Pancreas (tissue), 10 donors: ENCODE measurements around the gene LASP1. TPM values are rescaled to one million over a fixed set of nuclear protein-coding genes. Genes with fewer than 3 reads are reported as not detected.

Experiments used
- ATAC-seq, 4 donors: fragments of 200-7000 bp; cut with Tn5 transposase; one replicate each; pipeline versions ENCODE4 v1.8.0 to v1.9.1; 2020; ENCODE audit warnings: mild to moderate bottlenecking in 4 of 4, moderate library complexity in 4 of 4
- DNase-seq, 6 donors: peaks; one replicate each; pipeline ENCODE4 v3.0.0-alpha.2; 2020
- FAIRE-seq: peaks from 2 replicates; lab custom pipeline; 2012; peaks lifted over from hg19 to GRCh38; lab: Jason Lieb, UNC
- H3K27ac ChIP-seq, 4 donors: fragments of 200-600 bp; sonication (generic); 1 replicate in 3 of 4; 2 replicates in 1 of 4; pipeline versions ENCODE4 v1.5.0 to v1.8.0; 2020
- H3K27me3 ChIP-seq, 4 donors: fragments of 200-600 bp; one replicate each; pipeline ENCODE4 v1.8.0; 2021
- H3K36me3 ChIP-seq, 3 donors: fragments of 200-600 bp; sonication (generic) in 1 of 3; one replicate each; pipeline versions ENCODE4 v1.5.0 to v1.8.0; 2020 to 2021
- H3K4me1 ChIP-seq, 3 donors: fragments of 200-600 bp; one replicate each; pipeline ENCODE4 v1.8.0; 2021
- H3K4me3 ChIP-seq, 4 donors: fragments of 200-600 bp; sonication (generic) in 2 of 4; one replicate each; pipeline versions ENCODE4 v1.5.0 to v1.8.0; 2020 to 2021
- H3K9me3 ChIP-seq, 4 donors: fragments of 200-600 bp; one replicate each; pipeline ENCODE4 v1.8.0; 2021
- CTCF ChIP-seq, 4 donors: fragments of 200-600 bp; sonication (generic) in 3 of 4; IDR thresholded peaks; one replicate each; pipeline versions ENCODE4 v1.5.0 to v1.8.0; 2021; ENCODE audit warnings: antibody characterized with exemption in 4 of 4
- WGBS, 2 donors: extraction: QIAGEN DNeasy Blood & Tissue Kit; methylation state at CpG; one replicate each; pipeline ENCODE4 v1.1.7; 2013; 5-methylcytosine and 5-hydroxymethylcytosine counted together
- intact Hi-C, 3 donors: fragments of 100-400 bp; cut with DNase I; formaldehyde crosslinking; loops; one replicate each; pipeline versions ENCODE4 v1.11.1 to v1.14.2; 2022
- polyA plus RNA-seq, 2 donors: library from polyadenylated mRNA; stranded (reverse); fragments of 200-250 nt; gene quantifications; one replicate each; pipeline ENCODE4 v1.2.3, GENCODE V29; 2013
- total RNA-seq, 6 donors: library from RNA; stranded (reverse); fragmentation: NEBNext Ultra II Directional in 4 of 6; extraction: Animal tissue kit (Norgen Biotek cat#: 25700) in 4 of 6; gene quantifications; one replicate each; pipeline versions ENCODE4 v1.2.1 to v1.2.4, GENCODE V29; 2021 to 2023
- donor health status: healthy with polysubstance abuse.
- donor health status: DM: no; HTN: no; CAD: no; lungs with moderate emphysema.
- donor health status: DM: no; HTN: no; CAD: no.
- donor health status: control.
- donor health status: control.
- donor health status: Bipolar disorder and iron deficiency.
- donor health status: DM: yes; HTN: yes; CAD: no.
- donor health status: DM: no; HTN: no; CAD: no.
- donor health status: DM: no; HTN: no; CAD: no.
- donor health status: DM: yes; HTN: yes; CAD: no.

The LASP1 gene
- total and polyA plus RNA-seq, 8 donors, result 35.7 to 98.6 (median 57.1) TPM

GRCh38 chr17:38918129-38918913 lies 48.5 kb downstream of the LASP1 start:
- no peak for ATAC-seq
- no peak overlapping the region for H3K27ac ChIP-seq
- intact Hi-C loops, result loop anchor here in 1 of 3 donors (5.0 kb wide), 1 partner anchor 36 kb away; no protein-coding TSS in a partner anchor
- peaks cover 0 to 6% (median 0%) of the 10 kb centered on the region in 3 donors for H3K4me1 ChIP-seq
- TF ChIP-seq CTCF (IDR thresholded peaks at IDR 0.05), result no peak
- no peaks in the 10 kb centered on the region for H3K27me3 ChIP-seq
- WGBS, 2 donors, result 86 to 87% methylated on average over 37 of the region's 37 CpGs
- H3K36me3 ChIP-seq, result peaks cover 11 to 52% (median 35%) of the 10 kb centered on the region in 3 donors
- DNase-seq, result peak in 3 of 6 donors; percentile 13 to 65 (median 54)
- H3K4me3 ChIP-seq, result no peak overlapping the region
- FAIRE-seq, result no peak
- H3K9me3 ChIP-seq, result no peaks in the 10 kb centered on the region

DNA sequence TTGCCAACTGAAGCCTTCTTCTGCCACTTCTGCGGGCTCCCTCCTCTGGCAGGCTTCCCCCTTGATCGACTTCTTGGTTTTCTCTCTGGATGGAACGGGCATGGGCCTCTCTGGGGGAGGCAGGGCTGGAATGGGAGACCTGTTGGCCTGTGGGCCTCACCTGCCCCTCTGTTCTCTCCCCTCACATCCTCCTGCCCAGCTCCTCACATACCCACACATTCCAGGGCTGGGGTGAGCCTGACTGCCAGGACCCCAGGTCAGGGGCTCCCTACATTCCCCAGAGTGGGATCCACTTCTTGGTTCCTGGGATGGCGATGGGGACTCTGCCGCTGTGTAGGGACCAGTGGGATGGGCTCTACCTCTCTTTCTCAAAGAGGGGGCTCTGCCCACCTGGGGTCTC lies 49.1 kb downstream of the LASP1 start:
- WGBS, 2 donors, result 91 to 92% methylated on average over 5 of the region's 5 CpGs
- Histone ChIP-seq H3K4me3 (no peak overlapping the region), H3K9me3 (no peaks in the 10 kb centered on the region), H3K36me3 (peaks cover 11 to 52% (median 35%) of the 10 kb centered on the region in 3 donors), H3K27ac (no peak overlapping the region), H3K4me1 (peaks cover 0 to 6% (median 0%) of the 10 kb centered on the region in 3 donors), H3K27me3 (no peaks in the 10 kb centered on the region)
- no peak for FAIRE-seq
- no peak for ATAC-seq
- peak in 2 of 6 donors; percentile 6 to 13 for DNase-seq
- intact Hi-C loops, result loop anchor here in 1 of 3 donors (5.0 kb wide), 1 partner anchor 37 kb away; no protein-coding TSS in a partner anchor
- no peak for TF ChIP-seq CTCF (IDR thresholded peaks at IDR 0.05)

DNA sequence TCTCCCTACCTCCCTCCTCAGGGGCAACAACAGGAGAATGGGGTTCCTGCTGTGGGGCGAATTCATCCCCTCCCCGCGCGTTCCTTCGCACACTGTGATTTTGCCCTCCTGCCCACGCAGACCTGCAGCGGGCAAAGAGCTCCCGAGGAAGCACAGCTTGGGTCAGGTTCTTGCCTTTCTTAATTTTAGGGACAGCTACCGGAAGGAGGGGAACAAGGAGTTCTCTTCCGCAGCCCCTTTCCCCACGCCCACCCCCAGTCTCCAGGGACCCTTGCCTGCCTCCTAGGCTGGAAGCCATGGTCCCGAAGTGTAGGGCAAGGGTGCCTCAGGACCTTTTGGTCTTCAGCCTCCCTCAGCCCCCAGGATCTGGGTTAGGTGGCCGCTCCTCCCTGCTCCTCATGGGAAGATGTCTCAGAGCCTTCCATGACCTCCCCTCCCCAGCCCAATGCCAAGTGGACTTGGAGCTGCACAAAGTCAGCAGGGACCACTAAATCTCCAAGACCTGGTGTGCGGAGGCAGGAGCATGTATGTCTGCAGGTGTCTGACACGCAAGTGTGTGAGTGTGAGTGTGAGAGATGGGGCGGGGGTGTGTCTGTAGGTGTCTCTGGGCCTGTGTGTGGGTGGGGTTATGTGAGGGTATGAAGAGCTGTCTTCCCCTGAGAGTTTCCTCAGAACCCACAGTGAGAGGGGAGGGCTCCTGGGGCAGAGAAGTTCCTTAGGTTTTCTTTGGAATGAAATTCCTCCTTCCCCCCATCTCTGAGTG lies 49.6 kb downstream of the LASP1 start:
- intact Hi-C loops, result loop anchor here in 1 of 3 donors (5.0 kb wide), 1 partner anchor 37 kb away; no protein-coding TSS in a partner anchor
- TF ChIP-seq CTCF (IDR thresholded peaks at IDR 0.05), result no peak
- 96% methylated on average over 16 of the region's 16 CpGs for WGBS, 2 donors
- no peak overlapping the region for H3K27ac ChIP-seq
- no peaks in the 10 kb centered on the region for H3K27me3 ChIP-seq
- no peaks in the 10 kb centered on the region for H3K9me3 ChIP-seq
- ATAC-seq, result no peak
- peaks cover 0 to 6% (median 0%) of the 10 kb centered on the region in 3 donors for H3K4me1 ChIP-seq
- no peak for FAIRE-seq
- no peak overlapping the region for H3K4me3 ChIP-seq
- H3K36me3 ChIP-seq, result peaks cover 11 to 48% (median 35%) of the 10 kb centered on the region in 3 donors
- peak in 2 of 6 donors; percentile 7 to 39 for DNase-seq

- DNase-seq, result peak in 2 of 6 donors; percentile 9 to 24
- H3K27me3 ChIP-seq, result no peaks in the 10 kb centered on the region
- peaks cover 0 to 6% (median 0%) of the 10 kb centered on the region in 3 donors for H3K4me1 ChIP-seq
- H3K4me3 ChIP-seq, result no peak overlapping the region
- no peak for TF ChIP-seq CTCF (IDR thresholded peaks at IDR 0.05)
- intact Hi-C loops, result no loop called here
- H3K9me3 ChIP-seq, result no peaks in the 10 kb centered on the region
- H3K36me3 ChIP-seq, result peaks cover 0 to 36% (median 24%) of the 10 kb centered on the region in 3 donors
- WGBS, 2 donors, result 77 to 80% methylated on average over 9 of the region's 9 CpGs
- no peak overlapping the region for H3K27ac ChIP-seq
- ATAC-seq, result no peak
- no peak for FAIRE-seq
These were observed 50.8 kb downstream of the LASP1 start for GRCh38 chr17:38920374-38921291.
